Stimulated activated CD4-positive, alpha-beta T cell treated with anti-CD3 and anti-CD28 coated beads, Interleukin-4, amount 100 ng/mL, for 4 hours (primary cell): ENCODE measurements around the gene STX8.
"Not testable (repeated sequence)": the region's sequence is repeated elsewhere in the genome, so short reads cannot be mapped to it uniquely, and the experiment has no call there.

Experiments used
- DNase-seq, 2 experiments: peaks; one replicate each; pipeline ENCODE4 v3.0.0-alpha.2; 2020

STX8 gene, protein sequence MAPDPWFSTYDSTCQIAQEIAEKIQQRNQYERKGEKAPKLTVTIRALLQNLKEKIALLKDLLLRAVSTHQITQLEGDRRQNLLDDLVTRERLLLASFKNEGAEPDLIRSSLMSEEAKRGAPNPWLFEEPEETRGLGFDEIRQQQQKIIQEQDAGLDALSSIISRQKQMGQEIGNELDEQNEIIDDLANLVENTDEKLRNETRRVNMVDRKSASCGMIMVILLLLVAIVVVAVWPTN

DNA sequence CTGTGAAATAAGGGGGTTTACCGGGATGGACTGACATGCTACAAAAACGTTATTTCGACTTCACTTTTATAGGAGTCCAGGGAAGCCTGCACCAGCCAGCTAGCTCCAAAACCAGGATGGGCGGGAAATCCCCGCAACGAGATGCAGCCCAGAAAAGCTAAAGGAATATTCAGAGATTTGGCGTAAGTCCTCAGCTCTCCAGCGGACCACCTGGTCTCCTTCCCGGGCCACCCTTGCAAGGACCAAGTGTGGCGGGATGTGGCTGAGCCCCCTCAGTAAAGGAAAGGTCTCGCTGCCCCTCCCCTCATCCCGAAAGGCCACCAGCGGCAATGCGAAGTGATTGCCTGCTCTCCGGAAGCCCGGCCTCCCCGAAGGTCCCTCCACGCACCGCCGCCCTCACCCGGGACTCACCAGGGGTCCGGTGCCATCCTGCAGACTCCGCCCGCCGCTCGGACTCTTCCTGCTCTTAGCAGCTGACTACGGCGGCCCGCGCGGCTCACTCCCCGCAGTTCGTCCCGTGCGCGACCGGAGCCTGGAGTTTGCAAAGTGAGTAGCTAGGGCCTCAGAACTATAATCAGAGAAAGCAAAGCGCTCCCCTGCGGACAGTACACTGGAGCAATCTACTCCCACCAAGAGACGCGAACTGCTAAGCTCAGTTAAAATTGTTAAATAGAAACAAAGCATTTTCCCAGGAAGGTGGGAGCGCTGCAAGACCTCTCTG is at the start of gene STX8:
Gene STX8 (minus strand): TSS at position 440 of the 721 bp plus-strand sequence. CDS start 12 bp downstream, at position 428.
- peak; percentile 69 to 83 for DNase-seq

DNA sequence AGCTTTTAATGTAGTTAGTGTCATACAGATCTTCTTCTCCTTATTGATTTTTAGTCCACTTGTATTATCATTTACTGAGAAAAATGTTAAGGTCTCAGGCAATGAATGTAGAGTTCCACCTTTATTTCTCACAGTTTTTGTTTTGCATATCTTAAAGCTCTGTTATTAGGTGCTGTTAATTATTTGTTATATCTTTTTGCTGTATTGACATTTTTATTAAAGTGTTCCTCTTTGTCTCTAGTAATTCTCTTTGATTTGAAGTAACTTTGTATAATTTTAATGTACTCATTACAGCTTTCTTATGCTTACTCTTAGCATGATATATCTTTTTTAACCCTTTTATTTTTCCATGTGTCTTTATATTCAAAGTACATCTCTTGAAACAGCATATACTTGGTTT is 47.3 kb upstream of the STX8 start:
- DNase-seq: no peak

GRCh38 chr17:9615486-9615885 is 39.9 kb upstream of the STX8 start:
- no peak for DNase-seq

DNA sequence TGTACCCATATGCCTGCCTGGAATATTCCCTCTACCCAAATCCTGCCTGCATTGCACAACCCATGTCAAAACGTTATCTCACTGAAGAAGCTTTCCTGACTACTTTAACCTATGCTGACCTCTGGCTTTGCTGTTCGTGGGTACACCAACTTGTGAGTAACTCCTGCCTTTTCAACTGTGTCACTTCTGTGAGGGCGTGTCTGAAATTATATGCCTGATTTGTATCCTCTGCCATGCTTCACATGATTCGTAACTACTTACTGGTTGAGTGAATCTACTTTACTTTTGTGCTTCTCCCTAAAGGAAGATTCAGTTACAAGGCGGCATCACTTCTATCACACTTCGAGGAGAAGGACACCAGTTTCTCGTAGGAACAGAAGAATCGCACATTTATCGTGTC is 36.4 kb upstream of the STX8 start:
- no peak for DNase-seq

DNA sequence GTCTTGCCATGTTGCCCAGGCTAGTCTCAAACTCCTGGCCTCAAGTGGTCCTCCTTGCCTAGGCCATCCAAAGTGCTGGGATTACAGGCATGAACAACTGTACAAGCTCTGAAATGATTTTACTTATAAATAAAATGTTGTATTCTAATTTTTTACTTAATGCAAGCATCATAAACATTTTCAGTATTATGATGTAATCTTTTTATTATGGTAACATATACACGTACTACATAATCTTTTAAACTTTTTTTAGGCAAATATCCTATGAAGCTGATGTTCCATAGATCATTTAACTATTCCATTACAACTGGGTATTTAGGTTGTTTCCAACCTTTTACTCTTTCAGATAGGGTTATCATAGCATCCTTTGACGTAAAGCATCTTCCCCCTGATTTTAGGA is 35.9 kb upstream of the STX8 start:
- DNase-seq: no peak

DNA sequence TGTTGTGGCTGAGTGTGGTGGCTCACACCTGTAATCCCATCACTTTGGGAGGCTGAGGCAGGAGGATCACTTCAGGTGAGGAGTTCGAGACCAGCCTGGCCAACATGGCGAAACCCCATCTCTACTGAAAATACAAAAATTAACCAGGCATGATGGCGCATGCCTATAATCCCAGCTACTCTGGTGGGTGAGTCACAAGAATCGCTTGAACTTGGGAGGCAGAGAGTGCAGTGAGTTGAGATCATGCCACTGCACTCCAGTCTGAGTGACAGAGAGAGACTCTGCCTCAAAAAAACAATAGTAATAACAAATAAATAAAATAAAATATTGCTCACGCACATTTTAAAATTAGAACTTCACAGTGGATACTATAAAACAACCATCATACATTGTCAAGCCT is 31.4 kb upstream of the STX8 start:
- DNase-seq: not testable (repeated sequence)

GRCh38 chr17:9606453-9606852 is 30.8 kb upstream of the STX8 start:
- DNase-seq: no peak

- DNase-seq: not testable (repeated sequence)
Observed at GRCh38 chr17:9604583-9604982, 29.0 kb upstream of the STX8 start.

GRCh38 chr17:9598661-9599060 is 23.0 kb upstream of the STX8 start:
- DNase-seq: no peak

- DNase-seq: not testable (repeated sequence)
Observed at GRCh38 chr17:9597638-9598037, 22.0 kb upstream of the STX8 start.

- no peak for DNase-seq
Observed at GRCh38 chr17:9594065-9594464, 18.4 kb upstream of the STX8 start.

DNA sequence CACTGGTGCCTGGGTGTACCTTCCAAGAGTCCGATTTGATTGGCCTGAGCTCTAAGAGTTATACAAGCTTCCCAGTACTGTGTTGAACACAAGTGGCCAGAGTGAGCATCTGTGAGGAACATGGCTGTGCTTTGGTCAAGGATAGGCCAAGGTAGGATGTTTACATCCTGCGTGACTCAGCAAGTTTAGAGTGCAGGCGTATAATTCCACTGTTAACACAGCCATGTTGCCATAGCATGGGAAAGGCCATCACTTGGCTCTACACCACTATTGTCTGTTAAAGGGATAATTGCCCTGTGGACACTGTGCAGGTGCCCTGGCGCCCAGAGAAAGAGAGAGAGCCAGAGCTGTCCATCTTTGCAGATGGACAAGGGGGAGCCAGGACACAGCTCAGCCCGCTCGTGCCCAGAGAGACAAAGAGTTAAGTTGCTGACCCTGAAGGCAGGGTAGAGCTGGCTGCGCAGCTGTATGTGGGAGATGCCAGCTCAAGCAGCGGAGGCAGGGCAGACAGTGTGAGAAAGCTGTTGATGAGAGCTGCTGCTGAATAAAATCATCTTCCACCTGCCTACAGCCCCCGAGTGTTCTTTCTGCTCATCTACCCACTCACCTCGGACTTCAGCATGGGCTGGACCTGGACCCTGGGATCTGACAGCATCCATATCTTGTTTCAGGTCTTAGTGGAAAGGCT is 12.5 kb upstream of the STX8 start:
- DNase-seq: no peak

DNA sequence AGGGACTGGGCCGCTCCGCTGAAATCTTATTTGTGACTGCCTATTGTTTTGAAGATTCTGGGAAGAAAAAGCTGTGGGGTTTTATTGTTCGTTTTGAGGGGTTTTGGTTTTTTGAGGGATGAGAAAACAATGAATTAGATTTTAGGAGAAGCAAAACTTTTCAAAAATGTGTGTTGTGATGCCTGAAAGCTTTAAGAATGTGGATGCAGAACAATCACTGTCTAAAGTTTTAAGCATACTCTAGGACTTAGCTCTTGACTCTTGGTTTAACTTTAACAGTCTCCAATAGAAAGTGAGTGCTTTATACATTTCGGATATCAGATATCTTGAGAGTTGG is 1.7 kb upstream of the STX8 start:
- no peak for DNase-seq

GRCh38 chr17:9576521-9577372 is 1.1 kb upstream of the STX8 start, which contains the start of gene CFAP52:
TSS of gene CFAP52 (plus strand) at chr17:9576642. CDS start at chr17:9576696, 54 bp downstream.
- DNase-seq: peak; percentile 72 to 77

DNA sequence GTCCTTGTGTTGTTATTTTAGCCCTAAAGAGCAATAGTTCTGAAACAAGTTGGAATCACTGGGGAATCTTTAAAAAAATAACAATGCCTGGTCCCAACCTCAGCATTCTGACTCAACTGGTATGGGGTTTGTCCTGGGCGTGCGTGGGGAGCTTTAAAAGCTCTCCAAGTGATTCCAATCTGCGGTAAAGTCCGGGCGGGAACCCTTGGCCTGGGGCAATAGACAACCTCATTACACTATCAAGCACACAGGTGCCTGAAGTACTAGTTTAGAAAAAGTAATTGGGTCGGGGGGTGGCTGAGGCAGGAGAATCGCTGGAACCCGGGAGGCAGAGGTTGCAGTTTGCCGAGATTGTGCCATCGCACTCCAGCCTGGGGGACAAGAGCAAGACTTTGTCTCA is 4.4 kb downstream of the STX8 start:
- no peak for DNase-seq

GRCh38 chr17:9568957-9569588 is 6.5 kb downstream of the STX8 start:
- DNase-seq: no peak

DNA sequence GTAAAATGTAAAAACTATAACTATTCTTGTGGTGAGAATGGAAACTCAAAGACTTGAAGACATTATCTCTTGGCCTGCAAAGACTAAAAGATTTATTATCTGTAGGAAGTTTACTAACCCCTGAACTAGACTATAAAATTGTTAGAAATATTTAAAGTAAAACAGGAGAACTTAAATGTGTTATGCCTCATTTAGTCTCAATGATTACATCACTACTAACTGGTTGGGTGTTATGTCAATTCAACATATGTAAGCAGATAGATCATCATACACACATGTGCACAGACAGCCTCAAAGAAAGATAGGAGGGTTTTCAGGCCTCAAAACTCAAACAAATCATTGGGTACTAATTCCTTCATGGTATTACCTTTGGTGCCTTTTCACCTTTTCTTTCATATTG is 7.6 kb downstream of the STX8 start:
- DNase-seq: no peak

DNA sequence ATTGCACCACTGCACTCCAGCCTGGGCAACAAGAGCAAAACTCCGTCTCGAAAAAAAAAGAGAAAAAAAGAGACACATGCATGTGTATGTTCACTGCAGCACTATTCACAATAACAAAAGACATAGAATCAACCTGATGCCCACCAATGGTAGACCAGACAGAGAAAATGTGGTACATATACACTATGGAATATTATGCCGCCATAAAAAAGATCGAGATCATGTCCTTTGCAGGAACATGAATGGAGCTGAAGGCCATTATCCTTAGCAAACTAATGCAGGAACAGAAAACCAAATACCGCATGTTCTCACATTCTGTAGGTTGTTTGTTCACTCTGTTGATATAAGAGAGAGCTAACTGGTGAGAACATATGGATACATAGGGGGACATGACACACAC is 8.9 kb downstream of the STX8 start:
- not testable (repeated sequence) for DNase-seq

DNA sequence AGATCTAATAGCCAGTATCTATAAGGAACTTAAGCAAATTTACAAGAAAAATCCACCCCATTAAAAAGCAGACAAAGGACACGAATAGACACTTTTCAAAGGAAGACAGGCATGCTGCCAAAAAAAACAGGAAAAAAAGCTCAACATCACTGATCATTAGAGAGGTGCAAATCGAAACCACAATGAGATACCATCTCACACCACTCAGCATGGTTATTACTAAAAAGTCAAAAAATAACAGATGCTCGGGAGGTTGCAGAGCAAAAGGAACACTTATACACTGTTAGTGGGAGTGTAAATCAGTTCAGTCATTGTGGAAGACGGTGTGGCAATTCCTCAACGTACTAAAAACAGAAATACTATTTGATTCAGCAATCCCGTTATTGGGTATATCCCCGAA is 9.6 kb downstream of the STX8 start:
- no peak for DNase-seq

- no peak for DNase-seq
Observed at GRCh38 chr17:9564104-9564503, 11.5 kb downstream of the STX8 start.

GRCh38 chr17:9557857-9558256 is 17.8 kb downstream of the STX8 start:
- no peak for DNase-seq

DNA sequence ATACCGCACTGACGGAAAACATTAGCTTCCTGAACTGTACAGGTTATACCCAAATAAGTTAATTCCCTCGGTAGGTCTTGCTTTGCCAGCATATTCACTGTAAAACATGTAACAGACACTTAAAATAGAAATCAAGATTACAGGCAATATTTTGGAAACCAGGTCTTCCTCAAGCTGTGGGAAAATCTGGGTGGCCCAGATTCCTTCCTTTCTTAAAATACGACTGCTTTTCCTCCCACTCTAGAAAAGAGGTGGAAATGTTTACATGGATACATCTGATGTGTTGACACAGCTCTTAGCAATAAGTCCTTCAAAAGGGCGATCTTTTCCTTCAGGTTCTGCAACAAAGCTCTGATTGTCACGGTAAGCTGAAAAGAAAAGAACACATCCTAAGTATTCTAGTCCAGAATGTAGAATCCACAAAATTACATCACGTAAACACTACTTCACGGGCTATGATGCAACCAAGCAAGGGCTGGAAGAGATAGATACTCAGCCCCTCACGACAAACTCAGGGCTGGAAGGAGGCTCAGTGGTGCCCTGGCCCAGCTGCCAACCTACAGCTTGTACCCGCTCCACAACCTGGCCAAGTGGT is 18.4 kb downstream of the STX8 start:
- no peak for DNase-seq
